HG03378 (cell line): Measurements from ENCODE around the gene TRMT61A.
"Not testable (repeated sequence)": the region's sequence is repeated elsewhere in the genome, so short reads cannot be mapped to it uniquely, and the experiment has no call there.

ENCODE experiments used
- ATAC-seq: cut with Tn5 transposase; IDR thresholded peaks from one replicate; pipeline ENCODE4 v1.9.1; 2021; ENCODE audit warnings: mild to moderate bottlenecking, moderate library complexity; ENCODE audit not compliant: unreplicated experiment

The TRMT61A gene

DNA sequence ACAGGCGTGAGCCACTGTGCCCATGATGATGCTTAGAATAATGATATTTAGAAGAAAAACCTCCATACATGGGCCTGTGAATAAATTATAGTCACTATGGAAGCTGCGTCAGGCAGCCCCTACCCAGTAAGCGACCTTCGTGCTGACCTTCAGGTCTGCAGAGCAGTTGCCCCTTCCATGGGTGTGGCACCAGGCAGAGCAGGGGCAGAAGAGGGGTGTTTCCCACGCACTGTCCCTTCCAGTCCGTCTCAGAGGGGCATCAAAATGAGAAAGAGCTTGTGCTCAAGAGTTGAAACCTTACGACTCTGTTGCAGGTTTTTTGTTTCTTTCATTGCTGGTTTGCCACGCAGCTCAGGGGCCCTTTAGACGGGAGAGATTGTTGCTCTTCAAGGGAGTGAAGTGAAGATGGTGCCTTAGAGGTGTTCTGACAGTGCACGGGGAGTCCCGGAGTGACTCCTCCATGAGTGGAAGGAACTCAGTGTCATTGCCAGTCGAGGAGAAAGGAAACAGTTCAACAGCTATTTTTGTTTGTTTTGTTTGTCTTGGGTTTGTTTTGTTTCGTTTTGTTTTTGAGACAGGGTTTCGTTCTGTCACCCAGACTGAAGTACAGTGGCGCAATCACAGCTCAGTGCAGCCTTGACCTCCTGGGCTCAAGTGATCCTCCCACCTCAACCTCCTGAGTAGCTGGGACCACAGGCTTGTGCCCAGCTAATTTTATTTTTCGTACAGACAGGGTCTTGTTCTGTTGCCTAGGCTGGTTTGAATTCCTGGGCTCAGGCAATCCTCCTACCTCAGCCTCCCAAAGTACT lies 20.3 kb upstream of the TRMT61A start:
- no peak for ATAC-seq

DNA sequence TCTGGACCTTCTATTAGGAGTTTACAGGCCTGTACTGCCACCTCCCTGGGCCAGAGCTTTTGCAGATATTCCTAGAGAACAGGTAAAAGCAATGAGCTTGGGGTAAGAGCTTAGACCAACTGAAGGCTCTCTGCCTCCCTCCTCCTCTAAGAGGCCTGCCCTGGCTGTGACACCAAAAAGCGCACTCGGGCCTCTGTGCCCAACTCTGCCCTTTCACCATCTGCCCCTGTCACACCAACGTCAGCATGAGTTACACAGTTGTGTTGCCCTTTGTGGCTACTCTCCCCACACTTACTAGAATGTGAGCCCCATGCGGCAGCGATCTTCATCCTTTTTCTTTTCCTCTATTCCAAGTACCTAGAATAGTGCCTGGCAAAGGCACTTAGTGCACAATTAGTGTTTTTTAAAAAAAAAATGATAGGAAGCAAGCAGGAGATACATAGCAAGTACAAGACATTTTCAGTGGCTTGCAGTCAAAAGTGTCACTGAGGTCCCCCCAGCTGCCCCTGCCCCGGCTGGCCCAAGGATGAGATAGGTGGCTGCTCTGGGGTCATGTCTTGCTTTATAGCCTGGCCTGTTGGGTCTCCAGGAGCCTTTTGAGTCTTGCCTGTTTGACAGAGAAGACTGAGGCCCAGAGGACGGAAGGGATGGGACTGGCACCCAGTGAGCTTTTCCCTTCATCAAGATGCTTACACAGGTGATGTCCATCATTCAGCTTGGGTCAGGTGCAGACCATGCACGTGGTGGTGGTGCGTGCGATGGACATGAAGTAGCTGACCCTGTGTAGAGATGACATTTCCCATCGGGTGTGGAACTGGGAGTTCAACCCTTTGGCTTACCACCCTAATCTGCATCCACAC lies 18.9 kb upstream of the TRMT61A start:
- no peak for ATAC-seq

DNA sequence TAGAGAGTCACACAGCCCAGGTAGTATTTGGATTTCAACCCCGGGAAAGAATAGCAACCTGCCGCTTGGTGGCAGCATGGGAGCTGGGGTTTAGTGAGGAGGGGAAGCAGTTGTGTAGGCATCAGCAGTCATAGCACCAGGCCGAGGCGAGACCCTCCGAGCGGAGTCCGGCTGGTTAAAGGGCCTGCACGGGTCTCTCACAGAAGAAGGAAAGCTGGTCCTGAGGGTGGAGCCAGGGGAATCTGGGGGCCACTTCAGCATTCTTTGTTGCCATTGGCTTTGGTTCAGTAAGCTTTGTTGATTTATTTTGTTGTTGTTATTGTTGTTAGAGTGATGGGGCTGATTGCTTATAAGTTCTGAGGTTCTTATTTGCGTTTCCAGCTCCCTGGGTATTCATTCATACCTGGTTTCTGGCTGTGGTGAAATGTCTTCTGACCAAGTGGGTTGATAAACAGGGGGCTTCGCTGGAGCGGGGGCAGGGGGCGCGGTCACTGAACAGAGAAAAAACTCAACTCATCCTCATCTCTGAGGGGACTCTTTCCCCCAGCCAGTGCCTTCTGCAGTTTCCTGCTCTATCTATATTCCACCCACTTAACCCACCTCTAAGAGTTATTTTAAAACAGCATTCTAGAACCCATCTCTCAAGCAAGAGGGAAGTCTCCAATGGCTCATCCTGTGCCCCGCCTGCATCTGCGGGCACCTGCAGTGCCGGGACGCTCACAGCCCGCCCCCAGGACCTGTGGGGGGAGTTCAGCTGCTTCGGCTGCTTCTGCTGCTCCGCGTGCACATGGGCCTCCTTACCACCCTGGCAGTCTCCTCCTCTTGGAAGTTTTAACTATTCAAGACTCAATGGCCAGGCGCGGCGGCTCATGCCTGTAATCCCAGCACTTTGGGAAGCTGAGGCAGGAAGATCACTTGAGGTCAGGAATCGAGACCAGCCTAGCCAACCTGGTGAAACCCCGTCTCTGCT lies 18.0 kb upstream of the TRMT61A start:
- no peak for ATAC-seq

DNA sequence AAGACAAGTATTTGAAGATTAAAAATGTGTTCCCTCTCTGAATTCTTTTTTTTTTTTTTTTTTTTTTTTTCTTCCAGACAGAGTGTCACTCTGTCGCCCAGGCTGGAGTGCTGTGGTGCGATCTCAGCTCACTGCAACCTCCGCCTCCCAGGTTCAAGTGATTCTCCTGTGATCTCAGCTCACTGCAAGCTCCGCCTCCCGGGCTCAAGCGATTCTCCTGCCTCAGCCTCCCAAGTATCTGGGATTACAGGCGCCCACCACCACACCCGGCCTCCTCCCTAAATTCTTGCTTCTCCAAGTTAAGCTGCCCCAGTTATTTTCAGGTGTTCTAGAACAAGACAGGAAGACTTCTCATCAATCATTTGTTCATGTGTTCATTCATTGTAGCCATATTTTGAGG lies 16.8 kb upstream of the TRMT61A start:
- ATAC-seq, result not testable (repeated sequence)

DNA sequence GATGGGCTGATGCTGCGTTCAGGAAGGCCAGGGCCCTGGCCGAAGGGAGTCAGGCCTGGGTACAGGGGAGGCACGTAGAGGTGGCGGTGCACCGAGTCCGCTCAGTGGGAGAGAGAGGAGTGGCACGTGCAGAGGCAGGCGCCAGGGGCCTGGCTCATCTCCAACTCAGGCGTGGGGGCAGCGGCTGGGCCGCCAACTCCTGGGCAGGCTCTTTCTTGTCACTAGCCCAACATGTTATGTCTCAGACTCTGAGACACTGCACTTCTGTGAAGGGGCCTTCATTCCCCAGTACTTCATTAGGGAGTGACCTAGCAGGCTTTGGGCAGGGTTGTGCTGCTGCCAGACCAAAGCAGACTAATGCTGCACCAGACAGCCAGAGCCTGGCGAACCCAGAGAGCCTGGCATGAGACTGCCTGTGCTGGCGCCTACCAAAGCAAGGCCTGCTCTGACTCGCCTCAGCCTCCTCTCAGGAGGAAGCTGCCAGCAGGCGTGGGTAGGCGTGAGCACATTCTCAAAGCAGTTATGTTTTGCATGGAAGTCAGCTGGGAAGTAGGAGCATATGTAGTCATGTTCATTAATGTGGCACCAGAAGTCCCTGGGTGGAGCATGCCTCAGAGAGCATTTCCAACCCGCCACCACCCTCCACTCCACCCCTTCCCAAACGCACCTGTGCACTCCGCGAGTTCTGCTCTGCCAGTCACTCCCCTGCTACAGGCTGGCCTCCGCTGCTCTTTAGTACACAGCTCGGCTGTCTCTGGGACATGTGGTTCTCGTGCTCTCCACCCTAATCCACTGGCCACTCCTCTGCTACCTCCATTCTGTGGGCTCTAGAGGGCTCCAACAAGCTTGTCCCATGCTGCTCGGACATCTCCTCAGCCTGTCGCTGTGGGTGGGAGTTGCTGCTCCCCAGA lies 16.0 kb upstream of the TRMT61A start:
- ATAC-seq, result no peak

DNA sequence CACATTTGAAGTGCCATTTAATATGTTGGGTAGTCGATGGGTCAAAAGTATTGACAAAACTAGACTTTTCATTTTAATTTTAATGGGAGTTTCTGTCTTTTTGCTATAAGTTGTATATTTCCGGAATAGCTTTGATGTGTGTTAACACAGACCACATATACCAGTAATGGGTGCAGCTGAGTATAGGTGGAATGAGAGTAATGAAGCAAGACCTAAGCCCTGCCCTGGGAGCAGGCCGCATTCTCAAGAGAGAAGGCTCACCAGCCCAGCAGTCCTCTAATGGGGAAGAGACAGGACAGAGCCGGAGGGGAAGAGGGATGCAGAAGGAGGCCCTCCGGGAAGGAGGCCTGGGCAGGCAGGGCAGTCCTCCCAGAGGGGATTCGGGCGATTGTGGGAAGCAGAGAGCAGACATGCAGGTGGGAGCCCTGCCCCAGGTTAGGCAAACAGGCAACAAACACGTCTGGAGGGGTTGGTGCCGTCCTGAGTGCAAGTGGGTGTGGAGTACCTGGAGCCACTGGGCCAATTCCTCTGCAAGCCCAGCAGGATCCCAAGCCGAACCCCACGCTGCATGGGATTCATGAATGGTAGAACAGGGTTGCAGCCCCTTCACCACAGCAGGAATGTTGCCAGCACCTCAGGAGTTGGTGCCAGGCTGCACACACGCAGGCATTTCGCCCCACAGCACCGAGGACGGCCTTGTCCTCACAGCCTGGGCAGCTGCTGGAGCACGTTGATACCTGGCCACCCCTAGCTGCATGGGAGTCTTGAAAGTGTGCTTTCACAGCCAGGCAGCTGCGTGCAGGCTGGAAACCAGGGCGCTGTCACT lies 14.2 kb upstream of the TRMT61A start:
- ATAC-seq, result no peak

DNA sequence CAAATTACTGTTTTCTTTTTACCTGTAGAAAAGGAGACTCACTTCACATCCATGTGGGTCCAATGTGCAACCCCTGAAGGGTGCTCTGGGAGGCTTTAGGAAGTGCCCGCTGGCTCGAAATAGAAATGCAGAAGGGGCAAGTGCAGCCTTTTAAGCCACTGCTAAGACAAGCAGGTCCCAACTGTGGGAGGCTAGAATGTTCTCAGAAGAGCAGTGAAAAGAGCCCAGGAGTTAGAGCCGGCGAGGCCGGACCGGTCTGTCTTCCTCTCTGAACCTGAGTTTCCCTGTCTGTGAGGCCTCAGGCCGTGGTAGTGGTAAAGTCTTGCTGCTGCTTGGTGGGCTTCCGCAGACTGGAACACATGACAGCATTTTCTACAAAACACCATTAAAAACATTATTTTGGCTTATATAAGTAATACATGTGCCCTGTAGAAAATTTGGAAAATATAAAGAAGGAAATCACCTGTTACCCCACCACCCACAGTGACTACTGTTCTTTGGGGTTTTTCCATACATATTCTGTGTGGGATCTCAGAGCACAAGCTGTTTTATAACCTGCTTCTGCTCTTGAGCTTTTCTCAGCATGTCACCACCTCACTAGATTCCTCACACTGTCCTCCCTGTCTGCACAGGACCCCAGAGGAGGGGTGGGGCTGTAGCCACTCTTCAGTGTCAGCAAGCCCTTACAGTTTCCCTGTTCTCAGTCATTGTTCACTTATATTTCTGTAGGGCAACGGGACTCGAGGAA lies 12.4 kb upstream of the TRMT61A start:
- ATAC-seq, result no peak

DNA sequence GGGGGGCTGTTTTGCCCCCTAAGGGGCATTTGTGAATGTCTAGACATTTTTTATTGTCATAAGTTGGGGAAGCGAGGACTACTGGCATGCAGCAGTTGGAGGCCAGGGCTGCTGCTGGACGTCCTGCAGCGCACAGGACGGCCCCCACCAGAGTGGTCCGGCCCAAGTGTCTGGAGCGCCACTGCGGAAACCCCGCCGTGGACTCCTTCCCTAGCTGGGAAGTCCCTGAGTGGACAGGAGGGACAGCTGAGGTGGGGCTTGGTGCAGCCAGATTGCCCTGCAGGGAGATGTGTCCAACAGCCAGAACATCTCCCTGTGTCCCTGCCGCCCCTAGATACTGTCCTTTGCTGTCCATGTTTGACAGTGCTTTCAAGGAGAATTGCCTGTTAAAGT lies 11.8 kb upstream of the TRMT61A start:
- no peak for ATAC-seq

DNA sequence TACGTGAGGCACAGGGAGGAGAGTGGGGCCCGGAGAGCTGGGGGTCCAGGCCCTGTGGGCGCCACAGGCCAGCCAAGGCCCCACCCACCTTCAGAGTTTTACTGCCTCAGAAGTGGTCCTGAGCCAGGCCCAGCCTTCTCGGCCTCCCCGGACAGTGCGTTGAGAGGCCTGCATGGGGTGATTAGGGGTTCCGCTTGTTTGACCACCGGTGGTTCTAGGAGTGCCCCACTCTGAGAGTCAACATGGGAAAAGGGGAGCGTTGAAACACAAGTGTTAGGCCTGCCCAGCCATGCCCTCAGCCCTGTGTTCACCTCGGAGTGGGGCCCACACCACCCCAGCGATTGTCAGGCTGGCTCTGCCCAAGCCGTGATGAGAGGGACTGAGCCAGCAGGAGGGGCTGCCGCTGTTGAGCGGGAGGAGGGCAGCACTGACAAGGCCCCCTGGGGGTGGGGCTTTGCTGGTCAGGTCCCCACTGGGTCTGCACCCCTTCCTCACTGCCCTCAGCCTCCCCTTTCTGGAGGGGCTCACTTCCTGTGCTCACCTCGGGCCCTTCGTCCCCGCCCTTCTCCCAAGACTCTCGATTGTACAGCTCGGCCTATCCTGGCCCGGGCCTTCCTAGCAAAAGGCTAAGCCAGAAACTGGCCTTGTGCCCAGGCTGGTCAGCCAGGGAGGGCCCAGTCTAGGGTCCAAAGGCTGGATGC lies 11.1 kb upstream of the TRMT61A start:
- ATAC-seq, result no peak

DNA sequence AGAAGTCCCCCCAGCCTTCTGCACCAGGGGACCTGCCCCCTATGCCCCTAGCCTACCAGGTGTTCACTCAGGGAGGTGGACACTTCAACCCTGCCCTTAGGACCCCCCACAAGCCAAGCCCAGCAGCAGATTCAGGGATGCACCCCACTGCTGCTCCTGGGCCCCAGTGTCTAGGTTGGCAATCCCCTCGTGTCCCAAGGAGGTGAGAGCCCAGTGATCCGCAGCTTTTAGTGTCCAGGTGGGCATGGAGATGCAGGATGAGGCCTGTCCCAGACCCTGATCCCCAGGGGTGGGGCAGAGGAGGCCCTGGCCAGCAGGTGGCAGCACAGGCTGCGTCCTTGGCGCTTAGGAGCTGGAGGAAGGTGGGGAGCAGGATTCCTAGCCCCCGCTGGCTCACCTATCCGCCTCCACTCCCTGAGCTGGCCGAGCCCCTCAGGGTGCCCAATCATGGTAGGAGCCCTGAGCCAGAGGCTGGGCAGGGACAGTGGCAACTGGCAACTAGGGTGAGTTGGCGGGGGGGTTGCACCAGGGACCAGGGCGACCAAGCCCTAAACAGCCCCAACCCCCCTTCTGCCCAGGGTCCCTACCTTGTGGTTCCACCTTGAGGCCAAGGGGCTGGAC lies 10.5 kb upstream of the TRMT61A start:
- ATAC-seq, result no peak

DNA sequence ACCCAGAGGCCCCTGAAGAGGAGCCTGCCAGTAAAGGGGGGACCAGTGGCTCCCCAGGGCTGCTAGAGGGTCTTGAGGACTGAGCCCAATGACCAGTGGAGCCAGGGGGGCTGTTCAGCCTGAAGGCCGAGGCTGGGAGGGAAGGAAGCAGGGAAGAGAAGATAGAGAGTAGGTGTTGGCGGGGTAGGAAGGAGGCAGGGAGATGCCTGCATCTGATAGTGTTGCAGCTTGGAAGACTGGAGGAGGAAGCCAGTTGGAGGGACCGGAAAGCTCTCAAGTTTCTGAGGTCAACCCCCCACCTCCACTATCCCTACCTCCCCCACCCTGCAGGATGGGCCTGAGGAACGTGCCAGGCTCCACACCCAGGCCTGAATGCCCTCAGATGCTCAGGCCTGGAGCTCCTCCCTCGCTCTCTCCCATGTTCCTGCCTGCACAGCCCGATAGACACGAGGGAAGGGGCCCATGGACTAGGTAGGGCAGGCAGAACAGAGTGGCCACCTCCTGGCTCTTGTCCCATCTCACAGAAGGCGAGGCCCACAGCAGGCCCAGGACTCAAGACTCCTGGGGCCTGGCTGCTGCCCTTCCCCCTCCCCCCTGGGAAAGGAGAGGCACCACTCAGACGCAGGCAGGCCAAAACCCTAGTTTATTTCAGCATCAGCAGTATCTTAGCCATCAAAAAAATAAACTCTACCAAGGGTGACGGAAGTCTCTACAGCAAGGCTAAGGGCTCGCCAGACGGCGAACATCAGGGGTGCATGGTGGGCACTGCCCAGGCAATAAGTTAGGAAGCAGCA lies 9.8 kb upstream of the TRMT61A start:
- no peak for ATAC-seq

DNA sequence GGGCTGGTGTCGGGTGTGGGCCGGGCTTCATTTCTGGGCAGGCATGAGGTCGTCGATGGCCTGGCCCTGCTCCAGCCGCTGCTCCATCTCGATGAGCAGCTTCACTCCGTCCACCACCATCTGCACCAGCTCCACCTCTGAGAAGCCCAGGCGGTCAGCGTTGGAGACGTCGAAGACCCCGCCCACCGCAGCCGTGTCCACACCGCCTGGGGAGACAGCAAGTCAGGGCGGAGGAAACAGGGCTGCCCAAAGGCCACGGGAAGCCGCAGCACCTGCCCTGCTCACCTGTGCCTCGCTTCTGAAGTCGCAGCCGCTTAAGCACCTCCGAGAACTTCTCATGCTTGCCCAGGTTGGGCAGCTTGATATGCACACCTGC lies 9.2 kb upstream of the TRMT61A start:
- no peak for ATAC-seq

DNA sequence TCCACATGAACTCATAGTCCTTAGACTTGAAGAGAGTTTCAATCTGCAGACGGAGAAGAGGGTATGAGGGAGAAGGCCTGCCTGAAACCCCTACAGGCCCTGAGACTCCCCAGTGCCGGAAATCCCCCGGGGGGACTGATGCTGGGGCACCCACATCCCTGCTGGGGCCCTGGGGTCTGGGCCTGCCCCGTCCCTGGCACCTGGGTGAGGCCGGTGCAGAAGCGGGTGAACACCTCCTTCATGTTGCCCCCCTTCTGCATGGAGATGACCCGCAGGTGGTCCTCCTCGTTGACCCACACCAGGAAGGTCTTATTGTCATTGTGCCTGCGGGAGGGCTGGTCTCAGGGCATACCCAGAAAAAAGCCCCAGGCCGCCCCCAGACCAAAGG lies 8.7 kb upstream of the TRMT61A start:
- no peak for ATAC-seq

DNA sequence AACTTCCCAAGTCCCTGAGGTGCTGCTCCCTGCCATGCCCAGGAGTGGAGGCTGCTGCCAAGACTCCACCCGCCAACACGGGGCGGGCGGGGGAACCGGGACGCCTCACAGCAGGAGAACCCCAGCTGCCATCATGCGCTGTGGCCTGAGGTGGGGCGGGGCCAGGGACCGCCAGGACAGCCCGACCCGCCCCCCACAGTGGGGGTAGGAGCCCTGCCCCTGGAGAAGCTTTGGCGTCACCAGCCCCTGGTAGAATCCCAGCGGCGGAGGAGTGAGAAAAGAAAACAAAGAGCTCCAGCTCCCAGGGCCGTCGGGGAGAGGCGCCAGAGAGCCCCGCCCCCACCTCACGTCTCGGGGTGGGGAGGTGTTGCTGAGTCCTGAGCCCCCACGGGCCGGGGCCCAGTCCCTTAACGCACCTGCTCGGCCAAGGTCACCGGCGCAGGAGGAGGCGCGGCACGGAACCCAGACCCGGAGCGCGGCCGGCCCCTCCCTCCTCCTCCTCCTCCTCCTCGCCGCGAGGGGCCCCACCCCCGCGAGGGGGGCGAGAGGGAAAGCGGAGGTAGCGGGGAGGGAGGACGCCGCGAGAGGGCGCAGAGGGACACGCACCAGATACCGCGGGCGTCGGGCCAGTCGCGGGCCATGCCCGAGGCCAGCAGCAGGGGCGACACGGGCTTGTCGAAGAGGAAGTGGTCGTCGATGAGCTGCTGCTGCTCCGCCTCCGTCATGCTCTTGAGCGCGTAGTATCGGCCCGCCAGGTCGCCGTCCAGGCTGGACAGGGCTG lies 8.1 kb upstream of the TRMT61A start:
- ATAC-seq, result no peak

DNA sequence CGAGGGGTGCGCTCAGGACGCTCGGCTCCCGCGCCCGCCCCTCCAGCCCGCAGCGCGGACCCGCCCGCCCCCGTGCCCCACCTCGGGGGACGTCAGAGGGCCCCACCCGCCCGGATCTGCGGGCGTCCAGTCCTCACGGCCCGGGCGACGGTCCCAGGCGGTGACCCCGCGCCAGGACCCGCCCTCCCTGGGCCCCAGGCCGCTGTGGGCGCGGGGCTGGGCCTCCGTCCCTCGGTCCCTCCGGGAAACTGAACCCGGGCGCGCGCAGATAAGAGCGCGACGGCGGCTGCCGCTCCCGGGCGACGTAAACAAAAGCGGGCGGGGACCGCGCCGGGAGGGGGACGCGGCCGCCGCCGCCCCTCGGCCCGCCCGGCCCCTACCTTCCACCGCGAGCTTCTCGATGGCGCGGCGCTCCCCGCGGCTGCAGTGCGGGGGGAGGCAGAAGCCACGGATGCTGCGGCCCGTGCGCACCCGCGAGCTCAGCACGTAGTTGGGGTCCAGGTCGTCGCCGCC lies 7.5 kb upstream of the TRMT61A start:
- ATAC-seq, result no peak
